Right lobe of liver (tissue), 4 donors: ENCODE results near the gene PSMB1.

Experiments used
- CTCF ChIP-seq, 4 donors: fragments of 200-600 bp in 3 of 4; fragments of 450-650 bp in 1 of 4; IDR thresholded peaks; one replicate each; pipeline versions ENCODE4 v1.5.1 to v1.8.0; 2016 to 2022; ENCODE audit warnings: antibody characterized with exemption in 4 of 4, mild to moderate bottlenecking in 2 of 4
- POLR2A ChIP-seq: fragments of 450-650 bp; IDR thresholded peaks from one replicate; pipeline ENCODE4 v1.6.1; 2017; ENCODE audit warnings: antibody characterized with exemption, mild to moderate bottlenecking
- donor health status: DM: no; HTN: no; CAD: no.
- donor health status: DM: no; HTN: no; CAD: no.
- donor health status: DM: no; HTN: yes; CAD: no.

- no peak for TF ChIP-seq CTCF (IDR thresholded peaks at IDR 0.05)
- no peak for TF ChIP-seq POLR2A
These were observed 65.3 kb downstream of the PSMB1 start for GRCh38 chr6:170487707-170488329.
